Psoas muscle (tissue), 8 donors: ENCODE data around the gene IL10. TPM values are rescaled to one million over a fixed set of nuclear protein-coding genes. Genes with fewer than 3 reads are reported as not detected.

Experiments used
- ATAC-seq, 4 donors: fragments of 200-7000 bp; cut with Tn5 transposase; one replicate each; pipeline ENCODE4 v1.9.1; 2020; ENCODE audit warnings: moderate library complexity in 3 of 4, mild to moderate bottlenecking in 2 of 4
- DNase-seq, 2 donors: peaks; one replicate each; pipeline ENCODE4 v3.0.0-alpha.2; 2020
- H3K27ac ChIP-seq: fragments of 200-600 bp; one replicate; pipeline ENCODE4 v1.8.0; 2022
- H3K27me3 ChIP-seq, 3 donors: fragments of 200-600 bp in 1 of 3; one replicate each; pipeline versions ENCODE4 v1.6.1 to v1.8.0; 2013 to 2022; ENCODE audit warnings: low read length in 2 of 3, mild to moderate bottlenecking in 2 of 3, moderate library complexity in 1 of 3; ENCODE audit not compliant: insufficient read depth in 3 of 3
- H3K36me3 ChIP-seq, 2 donors: fragments of 200-600 bp in 1 of 2; one replicate each; pipeline versions ENCODE4 v1.6.1 to v1.8.0; 2013 to 2022; ENCODE audit warnings: low read depth in 1 of 2, mild to moderate bottlenecking in 1 of 2, moderate library complexity in 1 of 2; ENCODE audit not compliant: insufficient read depth in 1 of 2
- H3K4me1 ChIP-seq: fragments of 200-600 bp; one replicate; pipeline ENCODE4 v1.8.0; 2022
- H3K4me3 ChIP-seq: fragments of 200-600 bp; one replicate; pipeline ENCODE4 v1.8.0; 2022; ENCODE audit warnings: mild to moderate bottlenecking
- H3K9me3 ChIP-seq: fragments of 200-600 bp; one replicate; pipeline ENCODE4 v1.8.0; 2022
- WGBS, 3 donors: extraction: QIAGEN DNeasy Blood & Tissue Kit; methylation state at CpG; one replicate each; pipeline versions ENCODE4 v1.1.6 to v1.1.7; 2013; 5-methylcytosine and 5-hydroxymethylcytosine counted together
- intact Hi-C, 2 donors: fragments of 100-400 bp; cut with DNase I; formaldehyde crosslinking; loops; one replicate each; pipeline versions ENCODE4 v1.11.0 to v1.14.2; 2022
- polyA plus RNA-seq, 3 donors: library from polyadenylated mRNA; stranded (reverse); fragments of 200-250 nt; gene quantifications; one replicate each; pipeline ENCODE4 v1.2.3, GENCODE V29; 2013
- total RNA-seq, 4 donors: library from RNA; stranded (reverse); fragmentation: NEBNext Ultra II Directional in 2 of 4; extraction: Animal tissue kit (Norgen Biotek cat#: 25700) in 2 of 4; gene quantifications; one replicate each; pipeline versions ENCODE4 v1.2.1 to v1.2.4, GENCODE V29; 2021 to 2023
- TF ChIP-seq, protein P1 (sequence below): fragments of 200-600 bp; IDR thresholded peaks from one replicate; pipeline ENCODE4 v1.8.0; 2022; ENCODE audit warnings: antibody characterized with exemption
- donor health status: healthy with polysubstance abuse.
- donor health status: DM: no; HTN: no; CAD: no; lungs with moderate emphysema.
- donor health status: Bipolar disorder and iron deficiency.
- donor health status: healthy.
- donor health status: DM: yes; HTN: yes; CAD: no.
- donor health status: DM: no; HTN: no; CAD: no.
- donor health status: DM: no; HTN: no; CAD: no.
- donor health status: DM: yes; HTN: yes; CAD: no.

The IL10 gene
- total and polyA plus RNA-seq, 7 donors = 0.20 to 0.82 (median 0.38) TPM; not detected in 1

DNA sequence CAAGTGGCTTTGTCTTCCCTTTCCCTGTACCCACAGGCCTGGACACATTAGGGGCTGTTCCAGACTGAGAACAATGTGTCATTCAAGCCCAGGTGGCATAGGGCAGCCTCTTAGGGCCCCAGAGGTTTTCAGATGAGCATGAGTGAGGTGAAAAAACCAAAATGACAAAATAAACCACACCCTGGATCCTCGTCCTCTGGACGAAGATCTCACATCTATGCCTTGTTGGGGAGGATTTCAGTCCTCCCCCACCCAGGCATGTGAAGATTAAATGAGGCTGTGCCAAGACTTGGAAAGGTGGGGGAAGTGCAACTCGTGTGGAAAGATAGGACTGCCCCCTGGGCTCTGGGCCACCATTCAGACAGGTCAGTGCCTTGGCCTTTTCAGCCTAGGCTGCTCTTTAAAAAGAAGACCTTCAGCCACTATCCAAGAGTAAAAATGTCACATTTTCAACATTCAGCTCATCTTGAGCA lies 34.5 kb downstream of the IL10 start:
- TF ChIP-seq, protein P1, sequence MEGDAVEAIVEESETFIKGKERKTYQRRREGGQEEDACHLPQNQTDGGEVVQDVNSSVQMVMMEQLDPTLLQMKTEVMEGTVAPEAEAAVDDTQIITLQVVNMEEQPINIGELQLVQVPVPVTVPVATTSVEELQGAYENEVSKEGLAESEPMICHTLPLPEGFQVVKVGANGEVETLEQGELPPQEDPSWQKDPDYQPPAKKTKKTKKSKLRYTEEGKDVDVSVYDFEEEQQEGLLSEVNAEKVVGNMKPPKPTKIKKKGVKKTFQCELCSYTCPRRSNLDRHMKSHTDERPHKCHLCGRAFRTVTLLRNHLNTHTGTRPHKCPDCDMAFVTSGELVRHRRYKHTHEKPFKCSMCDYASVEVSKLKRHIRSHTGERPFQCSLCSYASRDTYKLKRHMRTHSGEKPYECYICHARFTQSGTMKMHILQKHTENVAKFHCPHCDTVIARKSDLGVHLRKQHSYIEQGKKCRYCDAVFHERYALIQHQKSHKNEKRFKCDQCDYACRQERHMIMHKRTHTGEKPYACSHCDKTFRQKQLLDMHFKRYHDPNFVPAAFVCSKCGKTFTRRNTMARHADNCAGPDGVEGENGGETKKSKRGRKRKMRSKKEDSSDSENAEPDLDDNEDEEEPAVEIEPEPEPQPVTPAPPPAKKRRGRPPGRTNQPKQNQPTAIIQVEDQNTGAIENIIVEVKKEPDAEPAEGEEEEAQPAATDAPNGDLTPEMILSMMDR = no peak
- Histone ChIP-seq H3K27ac (no peak overlapping the region), H3K9me3 (no peaks in the 10 kb centered on the region), H3K36me3 (peaks cover 0 to 31% of the 10 kb centered on the region in 2 donors), H3K27me3 (no peaks in the 10 kb centered on the region), H3K4me1 (peaks cover 11% of the 10 kb centered on the region), H3K4me3 (no peak overlapping the region)
- WGBS, 3 donors = 37 to 52% (median 44%) methylated on average over 3 of the region's 3 CpGs
- peak in 2 of 4 donors; percentile 19 to 24 for ATAC-seq
- no peak for DNase-seq
- intact Hi-C loops = loop anchor here (5.0 kb wide), 2 partner anchors 65 to 175 kb away; no protein-coding TSS in a partner anchor

DNA sequence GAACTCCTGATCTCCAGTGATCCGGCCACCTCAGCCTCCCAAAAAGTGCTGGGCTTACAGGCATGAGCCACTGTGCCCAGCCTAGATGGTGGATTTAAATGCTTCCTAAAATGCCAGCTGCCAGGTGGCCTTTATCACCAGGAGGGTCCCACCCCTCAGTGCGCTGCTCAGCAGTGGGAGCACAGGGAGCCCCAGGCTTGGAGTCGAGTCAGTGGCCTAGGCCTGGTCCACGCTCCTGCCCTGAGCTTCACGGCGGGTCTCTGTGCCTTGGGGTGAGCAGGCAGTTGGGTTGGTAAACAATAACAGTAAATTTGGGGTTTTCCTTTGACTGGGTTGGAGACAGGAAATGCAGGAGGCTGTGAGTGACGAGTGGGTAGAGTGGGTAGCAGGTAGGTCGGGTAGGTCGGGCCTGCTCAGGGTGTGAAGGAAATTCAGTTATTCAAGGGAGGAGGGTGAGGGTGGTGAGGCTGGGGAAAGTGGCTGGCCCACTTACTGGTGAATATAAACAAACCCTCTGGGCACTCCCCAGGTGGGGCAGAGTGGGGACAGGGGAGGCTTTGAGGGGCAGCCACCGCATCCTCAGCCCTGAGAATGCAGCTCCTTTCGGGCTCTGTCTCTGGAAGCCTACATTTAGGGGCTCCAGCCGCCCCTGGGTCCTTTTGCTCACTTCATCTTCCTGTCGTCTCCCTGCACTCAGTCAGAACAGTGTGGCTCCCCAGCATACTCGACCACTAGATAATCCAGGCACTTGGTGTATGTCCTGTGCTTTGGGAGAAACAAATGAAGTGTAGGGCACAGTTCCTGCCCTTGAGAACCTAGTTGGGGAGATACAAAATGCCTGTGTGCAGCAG lies 35.2 kb downstream of the IL10 start:
- Histone ChIP-seq H3K4me1 (peaks cover 11% of the 10 kb centered on the region), H3K36me3 (peaks cover 0 to 38% of the 10 kb centered on the region in 2 donors), H3K9me3 (no peaks in the 10 kb centered on the region), H3K27me3 (no peaks in the 10 kb centered on the region), H3K4me3 (no peak overlapping the region), H3K27ac (peak overlapping the region; percentile 10)
- TF ChIP-seq, protein P1 = no peak
- intact Hi-C loops = loop anchor here (5.0 kb wide), 2 partner anchors 65 to 175 kb away; no protein-coding TSS in a partner anchor
- DNase-seq (no peak), ATAC-seq (no peak)
- WGBS, 3 donors = 82 to 92% (median 88%) methylated on average over 14 of the region's 14 CpGs

DNA sequence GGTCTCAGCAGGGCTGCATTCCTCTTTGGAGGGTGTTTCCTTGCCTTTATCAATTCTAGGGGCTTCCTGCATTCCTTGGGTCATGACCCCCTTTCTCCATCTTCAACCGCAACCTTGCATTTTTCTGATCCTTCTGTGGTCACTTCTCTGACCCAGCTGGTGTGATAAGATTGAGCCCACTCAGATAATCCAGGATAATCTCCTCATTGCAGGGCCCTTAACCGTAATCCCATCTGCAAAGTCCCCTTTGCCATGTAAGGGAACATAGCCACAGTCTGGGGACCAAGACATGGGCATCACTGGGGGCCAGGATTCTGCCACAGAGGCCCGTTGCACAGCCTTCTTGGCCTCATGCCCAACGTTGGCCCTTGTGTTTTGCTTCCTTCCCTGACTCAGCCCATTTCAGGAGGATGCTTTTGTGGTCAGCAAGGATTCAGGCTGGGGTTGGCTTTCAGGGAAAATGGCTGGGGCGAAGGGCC lies 36.7 kb downstream of the IL10 start:
- 65 to 80% (median 74%) methylated on average over 5 of the region's 5 CpGs for WGBS, 3 donors
- intact Hi-C loops = loop anchor here (5.0 kb wide), 2 partner anchors 67 to 177 kb away; no protein-coding TSS in a partner anchor
- no peak overlapping the region for H3K27ac ChIP-seq
- peaks cover 11% of the 10 kb centered on the region for H3K4me1 ChIP-seq
- DNase-seq = no peak
- no peaks in the 10 kb centered on the region for H3K27me3 ChIP-seq
- no peak for ATAC-seq
- peaks cover 0 to 53% of the 10 kb centered on the region in 2 donors for H3K36me3 ChIP-seq
- H3K9me3 ChIP-seq = no peaks in the 10 kb centered on the region
- TF ChIP-seq, protein P1 = no peak
- H3K4me3 ChIP-seq = no peak overlapping the region

DNA sequence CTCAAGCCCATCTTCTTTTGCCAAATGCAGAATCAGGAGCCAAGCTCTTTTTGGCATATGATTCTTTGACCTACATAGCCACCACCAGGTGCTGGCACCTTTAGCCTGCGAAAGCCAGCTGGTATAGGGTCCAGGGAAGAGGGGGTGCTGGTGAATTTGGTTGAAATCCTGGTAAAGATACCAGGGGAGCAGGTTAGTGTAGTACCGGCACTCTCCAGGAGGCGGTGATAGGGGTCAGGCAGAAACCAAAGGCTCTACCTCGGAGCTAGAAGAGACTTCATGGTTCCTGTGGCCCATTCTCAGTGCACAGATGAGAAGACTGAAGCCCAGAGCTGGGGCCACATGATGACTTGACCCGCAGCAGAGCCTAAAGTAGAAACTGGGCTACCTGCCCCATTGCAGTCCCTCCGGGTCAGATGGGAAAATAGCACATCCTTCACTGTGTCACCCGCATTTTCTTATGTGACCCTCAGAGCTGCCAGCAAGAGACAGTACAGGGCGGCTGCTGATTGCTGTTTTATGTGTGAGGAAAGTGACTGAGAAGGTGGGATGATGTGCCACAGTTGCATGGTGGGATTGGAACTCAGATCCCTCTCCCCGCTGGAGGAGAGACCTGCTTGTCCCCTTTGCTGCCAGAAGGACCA lies 37.7 kb downstream of the IL10 start:
- no peaks in the 10 kb centered on the region for H3K9me3 ChIP-seq
- WGBS, 3 donors = 71 to 84% (median 76%) methylated on average over 9 of the region's 9 CpGs
- H3K4me1 ChIP-seq = peaks cover 7% of the 10 kb centered on the region
- H3K27ac ChIP-seq = no peak overlapping the region
- ATAC-seq (peak; percentile 25 to 56 (median 45)), DNase-seq (peak; percentile 49 to 71)
- H3K4me3 ChIP-seq = no peak overlapping the region
- TF ChIP-seq, protein P1 = peak; percentile 50
- intact Hi-C loops = loop anchor here (5.0 kb wide), 2 partner anchors 68 to 178 kb away; no protein-coding TSS in a partner anchor
- peaks cover 8 to 63% of the 10 kb centered on the region in 2 donors for H3K36me3 ChIP-seq
- no peaks in the 10 kb centered on the region for H3K27me3 ChIP-seq
